Brain pericyte (primary cell): ENCODE results near the gene PIK3R6.

Experiments used
- DNase-seq: peaks from one replicate; pipeline ENCODE4 v3.0.0-alpha.2; 2012; ENCODE audit warnings: low read depth, low spot score

Gene PIK3R6

GRCh38 chr17:8753136-8753975 is 114.1 kb downstream of the PIK3R6 start:
- DNase-seq, result no peak
